ENCODE measurements around the gene CSTPP1. TPM values are rescaled to one million over a fixed set of nuclear protein-coding genes. Genes with fewer than 3 reads are reported as not detected.
"Not testable (repeated sequence)": the region's sequence is repeated elsewhere in the genome, so short reads cannot be mapped to it uniquely, and the experiment has no call there.

The CSTPP1 gene
- total RNA-seq, 6 experiments from 2014 or later = 19.4 to 29.2 (median 27.1) TPM

DNA sequence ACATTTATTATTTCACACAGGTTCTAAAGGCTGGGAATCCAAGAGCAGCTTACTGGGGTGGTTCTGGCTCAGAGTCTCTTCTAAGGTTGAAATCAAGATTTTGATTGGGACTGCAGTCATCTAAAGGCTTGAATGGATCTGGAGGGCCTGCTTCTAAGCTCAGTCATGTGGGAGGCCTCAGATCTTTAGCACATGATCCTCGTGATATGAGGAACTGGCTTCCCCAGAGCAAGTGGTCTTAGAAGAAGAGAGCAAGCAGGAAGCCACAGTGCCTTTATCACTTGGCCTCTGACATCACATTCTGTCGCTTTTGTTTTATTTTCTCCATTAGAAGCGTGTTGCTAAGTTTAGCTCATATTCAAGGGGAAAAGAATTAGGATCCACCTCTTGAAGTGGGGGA, 151.2 kb downstream of the CSTPP1 start:
- DNase-seq = no peak
- TF ChIP-seq, protein P1, sequence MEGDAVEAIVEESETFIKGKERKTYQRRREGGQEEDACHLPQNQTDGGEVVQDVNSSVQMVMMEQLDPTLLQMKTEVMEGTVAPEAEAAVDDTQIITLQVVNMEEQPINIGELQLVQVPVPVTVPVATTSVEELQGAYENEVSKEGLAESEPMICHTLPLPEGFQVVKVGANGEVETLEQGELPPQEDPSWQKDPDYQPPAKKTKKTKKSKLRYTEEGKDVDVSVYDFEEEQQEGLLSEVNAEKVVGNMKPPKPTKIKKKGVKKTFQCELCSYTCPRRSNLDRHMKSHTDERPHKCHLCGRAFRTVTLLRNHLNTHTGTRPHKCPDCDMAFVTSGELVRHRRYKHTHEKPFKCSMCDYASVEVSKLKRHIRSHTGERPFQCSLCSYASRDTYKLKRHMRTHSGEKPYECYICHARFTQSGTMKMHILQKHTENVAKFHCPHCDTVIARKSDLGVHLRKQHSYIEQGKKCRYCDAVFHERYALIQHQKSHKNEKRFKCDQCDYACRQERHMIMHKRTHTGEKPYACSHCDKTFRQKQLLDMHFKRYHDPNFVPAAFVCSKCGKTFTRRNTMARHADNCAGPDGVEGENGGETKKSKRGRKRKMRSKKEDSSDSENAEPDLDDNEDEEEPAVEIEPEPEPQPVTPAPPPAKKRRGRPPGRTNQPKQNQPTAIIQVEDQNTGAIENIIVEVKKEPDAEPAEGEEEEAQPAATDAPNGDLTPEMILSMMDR (IDR thresholded peaks at IDR 0.05) = no peak
- peaks cover 11% of the 10 kb centered on the region for H3K9me3 Mint-ChIP-seq
- peaks cover 12% of the 10 kb centered on the region for H3K36me3 Mint-ChIP-seq (ENCODE audit: low read depth)
- H3K27me3 Mint-ChIP-seq (ENCODE audit: insufficient read depth) = no peaks in the 10 kb centered on the region; the same call in 1 of the 2 replicates
- H3K27ac Mint-ChIP-seq = no peak overlapping the region
- H3K4me3 Mint-ChIP-seq = no peak overlapping the region
- peaks cover 15% of the 10 kb centered on the region for H3K4me1 Mint-ChIP-seq (ENCODE audit: low read depth)

DNA sequence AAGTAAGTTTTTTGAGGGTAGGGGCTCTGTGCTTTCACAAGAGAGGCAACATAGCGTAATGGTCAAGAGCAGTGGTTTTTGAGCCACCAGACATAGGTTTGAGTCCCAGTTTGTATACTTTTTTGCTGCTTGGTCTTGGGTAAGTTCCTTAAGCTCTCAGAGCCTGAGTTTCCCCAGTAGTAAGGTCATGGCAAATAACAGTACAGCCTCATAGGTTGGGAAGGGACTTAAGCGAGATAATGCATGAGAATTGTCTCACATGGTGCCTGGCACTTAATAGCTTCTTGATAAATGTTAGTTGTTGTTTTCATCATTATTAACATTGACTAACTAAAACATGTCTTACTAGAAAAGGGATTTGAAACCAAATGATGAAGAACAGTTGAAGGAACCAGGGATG, 157.0 kb downstream of the CSTPP1 start:
- no peaks in the 10 kb centered on the region for H3K36me3 Mint-ChIP-seq (ENCODE audit: low read depth)
- peaks cover 2% of the 10 kb centered on the region; the same call in 1 of the 2 replicates for H3K27me3 Mint-ChIP-seq (ENCODE audit: insufficient read depth)
- H3K27ac Mint-ChIP-seq = no peak overlapping the region
- no peaks in the 10 kb centered on the region for H3K9me3 Mint-ChIP-seq
- no peak for DNase-seq
- no peaks in the 10 kb centered on the region for H3K4me1 Mint-ChIP-seq (ENCODE audit: low read depth)
- H3K4me3 Mint-ChIP-seq = no peak overlapping the region
- TF ChIP-seq, protein P1 (IDR thresholded peaks at IDR 0.05) = no peak

DNA sequence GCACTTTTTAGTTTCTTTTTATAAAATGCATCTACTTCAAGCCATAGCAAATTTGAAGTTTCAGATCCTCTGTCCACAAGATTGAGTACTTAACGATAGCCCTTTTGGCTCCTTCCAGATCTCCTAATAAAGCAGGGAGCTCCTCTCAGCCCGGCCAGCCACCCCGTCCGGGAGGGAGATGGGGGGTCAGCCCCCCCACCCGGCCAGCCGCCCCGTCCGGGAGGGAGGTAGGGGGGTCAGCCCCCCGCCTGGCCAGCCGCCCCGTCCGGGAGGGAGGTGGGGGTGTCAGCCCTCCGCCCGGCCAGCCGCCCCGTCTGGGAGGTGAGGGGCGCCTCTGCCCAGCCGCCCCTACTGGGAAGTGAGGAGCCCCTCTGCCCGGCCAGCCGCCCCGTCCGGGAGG, 160.3 kb downstream of the CSTPP1 start:
- H3K27me3 Mint-ChIP-seq (ENCODE audit: insufficient read depth); H3K36me3 Mint-ChIP-seq (ENCODE audit: low read depth); H3K9me3 Mint-ChIP-seq; H3K27ac Mint-ChIP-seq; H3K4me3 Mint-ChIP-seq; DNase-seq: not testable (repeated sequence)
- H3K4me1 Mint-ChIP-seq (ENCODE audit: low read depth) = peaks cover 13% of the 10 kb centered on the region

- H3K4me1 Mint-ChIP-seq (ENCODE audit: low read depth) = peaks cover 13% of the 10 kb centered on the region
- H3K4me3 Mint-ChIP-seq; H3K27ac Mint-ChIP-seq; H3K36me3 Mint-ChIP-seq (ENCODE audit: low read depth); H3K9me3 Mint-ChIP-seq; H3K27me3 Mint-ChIP-seq (ENCODE audit: insufficient read depth); DNase-seq: not testable (repeated sequence)
Observed at GRCh38 chr11:47098223-47098622, 161.7 kb downstream of the CSTPP1 start.

GRCh38 chr11:47099214-47099917, 162.8 kb downstream of the CSTPP1 start:
- TF ChIP-seq, protein P1 (IDR thresholded peaks at IDR 0.05) = no peak
- no peak for DNase-seq
- H3K27ac Mint-ChIP-seq = no peak overlapping the region
- peaks cover 19% of the 10 kb centered on the region for H3K4me1 Mint-ChIP-seq (ENCODE audit: low read depth)
- no peak overlapping the region for H3K4me3 Mint-ChIP-seq
- H3K36me3 Mint-ChIP-seq (ENCODE audit: low read depth) = no peaks in the 10 kb centered on the region
- H3K9me3 Mint-ChIP-seq = no peaks in the 10 kb centered on the region
- peaks cover 2% of the 10 kb centered on the region; the same call in 1 of the 2 replicates for H3K27me3 Mint-ChIP-seq (ENCODE audit: insufficient read depth)

DNA sequence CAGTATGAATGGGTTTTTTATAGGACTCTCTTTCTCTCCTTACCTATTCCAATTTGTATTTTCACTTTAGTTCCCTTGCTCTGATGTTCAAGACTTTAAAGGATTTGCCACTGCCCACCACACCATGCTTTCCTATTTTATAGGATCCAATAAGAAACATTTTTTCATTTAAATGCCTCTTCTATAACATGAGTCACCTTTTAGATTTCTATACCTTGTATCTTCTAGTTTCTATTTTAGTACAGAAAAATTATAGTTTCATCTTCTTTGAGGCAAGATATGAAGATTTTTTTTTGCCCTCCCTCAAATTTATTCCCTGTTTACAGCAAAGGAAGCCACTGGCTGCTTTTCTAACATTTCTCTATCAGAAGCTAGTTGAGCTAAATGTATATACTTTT, 163.4 kb downstream of the CSTPP1 start:
- DNase-seq = no peak
- Mint-ChIP-seq H3K4me3 (no peak overlapping the region), H3K36me3 (ENCODE audit: low read depth) (no peaks in the 10 kb centered on the region), H3K4me1 (ENCODE audit: low read depth) (peaks cover 24% of the 10 kb centered on the region), H3K27me3 (ENCODE audit: insufficient read depth) (peaks cover 2% of the 10 kb centered on the region; the same call in 1 of the 2 replicates), H3K27ac (no peak overlapping the region), H3K9me3 (no peaks in the 10 kb centered on the region)
- TF ChIP-seq, protein P1 (IDR thresholded peaks at IDR 0.05) = no peak
